ENCODE data around the gene GABARAP.
A peak's percentile ranks its signal among the peaks of the same experiment; 100 is the strongest.

Gene GABARAP

DNA sequence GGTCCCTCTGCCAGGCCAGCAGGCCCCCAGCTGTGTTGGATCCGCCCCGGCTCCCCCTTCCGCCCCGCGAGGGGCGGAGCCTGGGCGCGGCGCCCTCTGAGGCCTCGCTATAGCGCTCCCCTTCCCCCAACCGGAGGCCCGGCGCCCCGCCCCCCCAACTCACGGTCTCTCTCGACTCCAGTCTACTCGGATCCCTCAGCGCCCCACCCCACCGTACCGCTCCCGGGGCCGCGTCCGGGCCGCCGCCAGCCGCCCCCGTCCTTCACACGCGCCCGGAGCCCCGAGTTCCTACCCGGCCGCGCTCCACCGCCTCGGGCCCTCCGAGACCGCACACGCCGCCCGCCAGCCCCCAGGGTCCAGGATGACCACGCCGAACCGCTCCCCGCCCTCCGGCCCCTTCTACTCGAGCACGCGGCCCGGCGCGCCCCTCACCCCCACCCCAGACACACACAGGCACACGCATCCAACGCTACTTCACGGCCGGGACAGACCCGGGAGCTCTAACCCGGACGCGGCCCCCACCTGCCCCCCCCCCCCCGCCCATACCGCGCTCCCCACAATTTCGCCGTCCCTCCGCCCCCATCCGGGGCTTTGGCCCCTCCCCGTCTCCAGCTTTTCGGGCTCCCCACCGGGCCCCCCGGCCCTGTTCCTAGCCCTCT, 4.4 kb downstream of the GABARAP start:
- Histone ChIP-seq H3K27me3 (ENCODE audit: control insufficient read depth, low read length) (no peaks in the 10 kb centered on the region), H3K79me2 (ENCODE audit: control insufficient read depth, low read length) (peaks cover 76% of the 10 kb centered on the region), H3K4me3 (ENCODE audit: low read length) (peak overlapping the region; percentile 97), H4K20me1 (ENCODE audit: control insufficient read depth, insufficient read depth, low read depth, low read length) (peaks cover 8% of the 10 kb centered on the region), H3F3A (ENCODE audit: control insufficient read depth, insufficient read depth) (peaks cover 47% of the 10 kb centered on the region), H3K4me2 (ENCODE audit: low read length) (peak overlapping the region; percentile 67), H3K4me1 (ENCODE audit: control insufficient read depth, low read length) (peaks cover 55% of the 10 kb centered on the region), H3K36me3 (ENCODE audit: control insufficient read depth, low read length) (peaks cover 66% of the 10 kb centered on the region), H3K9me3 (ENCODE audit: control insufficient read depth, insufficient read depth, low read length) (no peaks in the 10 kb centered on the region), H3K9me2 (replicated peaks; ENCODE audit: control insufficient read depth, low read length) (no peaks in the 10 kb centered on the region), H3K27ac (ENCODE audit: low read depth, low read length) (peak overlapping the region; percentile 84)
- no peak for TF ChIP-seq EZH2phosphoT487 (IDR thresholded peaks at IDR 0.05; ENCODE audit: borderline replicate concordance, low read length)
- TF ChIP-seq, protein P1, sequence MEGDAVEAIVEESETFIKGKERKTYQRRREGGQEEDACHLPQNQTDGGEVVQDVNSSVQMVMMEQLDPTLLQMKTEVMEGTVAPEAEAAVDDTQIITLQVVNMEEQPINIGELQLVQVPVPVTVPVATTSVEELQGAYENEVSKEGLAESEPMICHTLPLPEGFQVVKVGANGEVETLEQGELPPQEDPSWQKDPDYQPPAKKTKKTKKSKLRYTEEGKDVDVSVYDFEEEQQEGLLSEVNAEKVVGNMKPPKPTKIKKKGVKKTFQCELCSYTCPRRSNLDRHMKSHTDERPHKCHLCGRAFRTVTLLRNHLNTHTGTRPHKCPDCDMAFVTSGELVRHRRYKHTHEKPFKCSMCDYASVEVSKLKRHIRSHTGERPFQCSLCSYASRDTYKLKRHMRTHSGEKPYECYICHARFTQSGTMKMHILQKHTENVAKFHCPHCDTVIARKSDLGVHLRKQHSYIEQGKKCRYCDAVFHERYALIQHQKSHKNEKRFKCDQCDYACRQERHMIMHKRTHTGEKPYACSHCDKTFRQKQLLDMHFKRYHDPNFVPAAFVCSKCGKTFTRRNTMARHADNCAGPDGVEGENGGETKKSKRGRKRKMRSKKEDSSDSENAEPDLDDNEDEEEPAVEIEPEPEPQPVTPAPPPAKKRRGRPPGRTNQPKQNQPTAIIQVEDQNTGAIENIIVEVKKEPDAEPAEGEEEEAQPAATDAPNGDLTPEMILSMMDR (IDR thresholded peaks at IDR 0.05; ENCODE audit: low read depth, low read length, poor library complexity, severe bottlenecking): no peak

DNA sequence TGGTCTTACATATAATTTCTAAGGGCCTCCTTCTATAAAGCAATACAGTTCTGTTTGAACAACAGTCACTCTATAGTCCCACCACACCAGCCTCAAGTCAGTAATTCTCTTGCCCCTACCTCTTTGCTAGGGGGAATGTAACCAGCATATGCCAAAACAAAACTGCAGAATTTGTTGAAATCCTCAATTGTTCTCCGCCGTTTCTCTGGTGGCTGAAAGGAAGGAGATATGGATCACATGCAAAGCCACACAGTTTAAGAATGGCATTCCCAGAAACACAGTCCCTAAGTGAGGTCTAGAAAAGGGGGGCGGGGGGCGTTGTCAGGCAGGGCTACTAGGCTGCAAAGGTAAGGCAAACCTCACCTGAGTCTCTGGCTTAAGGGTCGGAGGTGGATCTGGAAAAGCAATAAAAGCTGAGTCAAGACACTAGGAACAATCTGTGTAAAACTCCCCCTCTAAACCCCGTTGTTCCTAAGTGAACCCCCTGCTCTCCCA, 4.9 kb downstream of the GABARAP start:
- Histone ChIP-seq H3K4me2 (ENCODE audit: low read length) (peak overlapping the region; percentile 67), H3K9me2 (replicated peaks; ENCODE audit: control insufficient read depth, low read length) (no peaks in the 10 kb centered on the region), H3K9me3 (ENCODE audit: control insufficient read depth, insufficient read depth, low read length) (no peaks in the 10 kb centered on the region), H3K4me3 (ENCODE audit: low read length) (peak overlapping the region; percentile 97), H3K4me1 (ENCODE audit: control insufficient read depth, low read length) (peaks cover 56% of the 10 kb centered on the region), H3K27ac (ENCODE audit: low read depth, low read length) (peak overlapping the region; percentile 84), H3K36me3 (ENCODE audit: control insufficient read depth, low read length) (peaks cover 70% of the 10 kb centered on the region), H4K20me1 (ENCODE audit: control insufficient read depth, insufficient read depth, low read depth, low read length) (peaks cover 11% of the 10 kb centered on the region), H3K27me3 (ENCODE audit: control insufficient read depth, low read length) (no peaks in the 10 kb centered on the region), H3F3A (ENCODE audit: control insufficient read depth, insufficient read depth) (peaks cover 47% of the 10 kb centered on the region), H3K79me2 (ENCODE audit: control insufficient read depth, low read length) (peaks cover 78% of the 10 kb centered on the region)
- TF ChIP-seq, protein P1 (IDR thresholded peaks at IDR 0.05; ENCODE audit: low read depth, low read length, poor library complexity, severe bottlenecking): no peak
- no peak for TF ChIP-seq EZH2phosphoT487 (IDR thresholded peaks at IDR 0.05; ENCODE audit: borderline replicate concordance, low read length)

DNA sequence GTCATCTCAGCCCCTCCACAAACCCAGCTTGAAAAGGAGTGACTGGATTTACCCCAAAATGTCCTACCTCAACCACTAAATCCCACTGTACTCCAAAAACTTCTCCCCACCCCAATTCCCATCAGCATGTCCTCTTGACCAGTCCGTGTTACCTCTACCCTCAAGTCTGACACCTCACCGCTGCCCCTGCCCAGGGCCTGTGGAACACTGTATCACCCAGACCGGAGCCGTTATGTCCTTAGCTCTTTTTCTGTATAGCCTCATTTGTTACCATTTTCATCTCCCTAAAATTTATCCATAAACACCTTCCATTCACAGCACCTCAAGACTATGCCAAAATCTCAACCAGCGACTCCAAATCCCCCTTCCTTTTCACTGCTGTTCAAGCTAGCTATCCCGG, 5.4 kb downstream of the GABARAP start:
- no peak for TF ChIP-seq EZH2phosphoT487 (IDR thresholded peaks at IDR 0.05; ENCODE audit: borderline replicate concordance, low read length)
- TF ChIP-seq, protein P1 (IDR thresholded peaks at IDR 0.05; ENCODE audit: low read depth, low read length, poor library complexity, severe bottlenecking): no peak
- Histone ChIP-seq H3K4me1 (ENCODE audit: control insufficient read depth, low read length) (peaks cover 61% of the 10 kb centered on the region), H3K27me3 (ENCODE audit: control insufficient read depth, low read length) (no peaks in the 10 kb centered on the region), H3K4me2 (ENCODE audit: low read length) (peak overlapping the region; percentile 67), H3K27ac (ENCODE audit: low read depth, low read length) (peak overlapping the region; percentile 84), H3F3A (ENCODE audit: control insufficient read depth, insufficient read depth) (peaks cover 46% of the 10 kb centered on the region), H3K79me2 (ENCODE audit: control insufficient read depth, low read length) (peaks cover 80% of the 10 kb centered on the region), H4K20me1 (ENCODE audit: control insufficient read depth, insufficient read depth, low read depth, low read length) (peaks cover 15% of the 10 kb centered on the region), H3K9me2 (replicated peaks; ENCODE audit: control insufficient read depth, low read length) (no peaks in the 10 kb centered on the region), H3K36me3 (ENCODE audit: control insufficient read depth, low read length) (peaks cover 71% of the 10 kb centered on the region), H3K4me3 (ENCODE audit: low read length) (peak overlapping the region; percentile 97), H3K9me3 (ENCODE audit: control insufficient read depth, insufficient read depth, low read length) (no peaks in the 10 kb centered on the region)

All from DOHH2 (cell line).